Liver (tissue), 9 donors: ENCODE results near the gene MATN4. TPM values are rescaled to one million over a fixed set of nuclear protein-coding genes. Genes with fewer than 3 reads are reported as not detected.
A peak's percentile ranks its signal among the peaks of the same experiment; 100 is the strongest.

Source experiments
- DNase-seq: peaks from one replicate; pipeline ENCODE4 v3.0.0-alpha.2; 2017; ENCODE audit warnings: low spot score
- H3K27ac ChIP-seq, 2 donors: one replicate each; pipeline ENCODE4 v1.7.0; 2013; ENCODE audit warnings: inconsistent platforms in 2 of 2, low read length in 2 of 2, control low read depth in 1 of 2, low read depth in 1 of 2, mild to moderate bottlenecking in 1 of 2
- H3K27me3 ChIP-seq, 4 donors: one replicate each; pipeline versions ENCODE4 v1.6.1 to v1.7.0; 2013; ENCODE audit warnings: low read length in 3 of 4, inconsistent platforms in 1 of 4, mild to moderate bottlenecking in 1 of 4, moderate library complexity in 1 of 4; ENCODE audit not compliant: control insufficient read depth in 4 of 4, insufficient read depth in 4 of 4
- H3K36me3 ChIP-seq, 4 donors: one replicate each; pipeline versions ENCODE4 v1.6.1 to v1.7.0; 2013; ENCODE audit warnings: low read length in 3 of 4, mild to moderate bottlenecking in 3 of 4, low read depth in 1 of 4, moderate library complexity in 1 of 4; ENCODE audit not compliant: control insufficient read depth in 4 of 4, insufficient read depth in 3 of 4
- H3K4me1 ChIP-seq, 4 donors: one replicate each; pipeline versions ENCODE4 v1.6.1 to v1.7.0; 2013; ENCODE audit warnings: low read length in 3 of 4, mild to moderate bottlenecking in 3 of 4, moderate library complexity in 1 of 4; ENCODE audit not compliant: control insufficient read depth in 4 of 4, insufficient read depth in 4 of 4
- H3K4me3 ChIP-seq, 3 donors: one replicate each; pipeline versions ENCODE4 v1.6.1 to v1.7.0; 2013; ENCODE audit warnings: low read length in 3 of 3, control low read depth in 1 of 3, low read depth in 1 of 3, mild to moderate bottlenecking in 1 of 3
- H3K9ac ChIP-seq, 2 donors: one replicate each; pipeline ENCODE4 v1.7.0; 2013; ENCODE audit warnings: low read length in 2 of 2, mild to moderate bottlenecking in 2 of 2, moderate library complexity in 2 of 2, control low read depth in 1 of 2, low read depth in 1 of 2
- H3K9me3 ChIP-seq, 4 donors: one replicate each; pipeline versions ENCODE4 v1.6.1 to v1.7.0; 2013; ENCODE audit warnings: low read length in 3 of 4; ENCODE audit not compliant: control insufficient read depth in 4 of 4
- EGR1 ChIP-seq, 2 donors: IDR thresholded peaks; 2 replicates each; pipeline ENCODE4 v1.6.1; 2016 to 2018; ENCODE audit warnings: antibody characterized with exemption in 2 of 2, low read depth in 2 of 2
- FOXA1 ChIP-seq: IDR thresholded peaks from 2 replicates; pipeline ENCODE4 v1.6.1; 2016; ENCODE audit warnings: antibody characterized with exemption
- FOXA2 ChIP-seq: IDR thresholded peaks from 2 replicates; pipeline ENCODE4 v1.6.1; 2016; ENCODE audit warnings: antibody characterized with exemption
- GABPA ChIP-seq, 2 donors: IDR thresholded peaks in 1 of 2; conservative IDR thresholded peaks in 1 of 2; 2 replicates each; pipeline ENCODE4 v1.6.1; 2016; ENCODE audit warnings: antibody characterized with exemption in 2 of 2, mild to moderate bottlenecking in 1 of 2, moderate library complexity in 1 of 2
- HNF4A ChIP-seq, 2 donors: conservative IDR thresholded peaks; 2 replicates each; pipeline ENCODE4 v1.6.1; 2016; ENCODE audit warnings: antibody characterized with exemption in 2 of 2, mild to moderate bottlenecking in 2 of 2
- HNF4G ChIP-seq: IDR thresholded peaks from 2 replicates; pipeline ENCODE4 v1.6.1; 2016; ENCODE audit warnings: antibody characterized with exemption
- JUND ChIP-seq, 2 donors: IDR thresholded peaks; 2 replicates each; pipeline ENCODE4 v1.6.1; 2016; ENCODE audit warnings: antibody characterized with exemption in 2 of 2
- NR2F2 ChIP-seq: IDR thresholded peaks from 2 replicates; pipeline ENCODE4 v1.6.1; 2016; ENCODE audit warnings: antibody characterized with exemption
- RAD21 ChIP-seq, 2 donors: IDR thresholded peaks; 2 replicates each; pipeline ENCODE4 v1.6.1; 2016; ENCODE audit warnings: antibody characterized with exemption in 2 of 2, mild to moderate bottlenecking in 2 of 2
- RXRA ChIP-seq, 2 donors: IDR thresholded peaks; 2 replicates each; pipeline ENCODE4 v1.6.1; 2017 to 2018; ENCODE audit warnings: antibody characterized with exemption in 2 of 2, mild to moderate bottlenecking in 1 of 2
- SP1 ChIP-seq: IDR thresholded peaks from 2 replicates; pipeline ENCODE4 v1.6.1; 2018; ENCODE audit warnings: antibody characterized with exemption, mild to moderate bottlenecking
- TAF1 ChIP-seq: conservative IDR thresholded peaks from 2 replicates; pipeline ENCODE4 v1.6.1; 2016; ENCODE audit warnings: antibody characterized with exemption, mild to moderate bottlenecking
- YY1 ChIP-seq: IDR thresholded peaks from 2 replicates; pipeline ENCODE4 v1.6.1; 2016; ENCODE audit warnings: antibody characterized with exemption, mild to moderate bottlenecking
- WGBS: extraction: QIAGEN DNeasy Blood & Tissue Kit; methylation state at CpG from one replicate; pipeline ENCODE4 v1.1.7; 2013; 5-methylcytosine and 5-hydroxymethylcytosine counted together
- polyA plus RNA-seq, 2 donors: library from polyadenylated mRNA; stranded (reverse) in 1 of 2; unstranded in 1 of 2; fragments of 200-250 nt in 1 of 2; fragments of >200 nt in 1 of 2; fragmentation: Nextera tagmentation in 1 of 2; extraction: Ambion mirVana in 1 of 2; gene quantifications; one replicate each; pipeline versions ENCODE4 v1.2.1 to v1.2.3, GENCODE V29; 2013 to 2015
- total RNA-seq, 2 donors: library from RNA; depleted of rRNA; stranded (reverse); fragments of >200 nt; gene quantifications; one replicate each; pipeline ENCODE4 v1.2.3, GENCODE V29; 2014
- TF ChIP-seq, protein P1 (sequence below): IDR thresholded peaks from 2 replicates; pipeline ENCODE4 v1.6.1; 2016; ENCODE audit warnings: antibody characterized with exemption
- TF ChIP-seq, protein P2 (sequence below): IDR thresholded peaks from 2 replicates; pipeline ENCODE4 v1.6.1; 2016; ENCODE audit warnings: antibody characterized with exemption
- TF ChIP-seq, protein P3 (sequence below): IDR thresholded peaks from 2 replicates; pipeline ENCODE4 v1.6.1; 2016; ENCODE audit warnings: antibody characterized with exemption
- TF ChIP-seq, protein P4 (sequence below): IDR thresholded peaks from 2 replicates; pipeline ENCODE4 v1.6.1; 2016; ENCODE audit warnings: antibody characterized with exemption, mild to moderate bottlenecking
- TF ChIP-seq, protein P5 (sequence below): fragments of 150-350 bp; IDR thresholded peaks from 2 replicates; pipeline ENCODE4 v1.5.1; 2017; ENCODE audit warnings: improper control_type of control experiment, low read depth, low read length; ENCODE audit not compliant: missing input control
- donor health status: healthy.
- donor health status: healthy.
- donor health status: healthy.
- donor health status: healthy.
- donor health status: healthy.

The MATN4 gene
- total and polyA plus RNA-seq, 4 donors: 0.05 TPM; not detected in 3

DNA sequence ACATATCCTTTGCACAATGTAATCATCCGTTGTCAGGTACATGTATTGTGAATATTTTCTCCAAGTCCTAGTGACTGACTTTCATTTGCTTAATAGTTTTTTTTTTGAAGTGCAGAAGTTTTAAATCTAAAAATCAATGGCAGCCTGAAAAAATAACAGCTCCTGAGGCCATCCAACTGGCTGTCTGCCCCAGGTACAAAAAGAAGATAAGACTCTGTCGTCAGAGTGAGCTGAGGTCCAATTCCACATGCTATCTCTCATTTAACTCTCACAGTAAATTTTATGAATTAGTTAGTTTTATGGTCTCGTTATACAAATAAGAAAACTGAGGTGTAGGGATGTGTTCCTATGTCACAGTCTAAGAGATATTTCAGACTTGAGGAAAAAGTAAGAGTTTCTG, 32.8 kb downstream of the MATN4 start:
- Histone ChIP-seq H3K27ac (no peak overlapping the region), H3K27me3 (no peaks in the 10 kb centered on the region), H3K4me1 (peaks cover 0 to 11% (median 0%) of the 10 kb centered on the region in 4 donors), H3K4me3 (no peak overlapping the region), H3K36me3 (no peaks in the 10 kb centered on the region), H3K9ac (no peak overlapping the region), H3K9me3 (no peaks in the 10 kb centered on the region)
- TF ChIP-seq HNF4A (conservative IDR thresholded peaks at IDR 0.05) (peak; percentile 29 to 55), YY1 (peak; percentile 65), RXRA (IDR thresholded peaks at IDR 0.05) (peak in 1 of 2 donors; percentile 22), EGR1 (IDR thresholded peaks at IDR 0.05; ENCODE audit: low read depth in 2 of 2) (no peak), TAF1 (no peak), GABPA (IDR thresholded peaks at IDR 0.05 in 1 of 2, conservative IDR thresholded peaks at IDR 0.05 in 1 of 2) (no peak), JUND (IDR thresholded peaks at IDR 0.05) (no peak), RAD21 (IDR thresholded peaks at IDR 0.05) (no peak), HNF4G (no peak), FOXA1 (no peak)
- TF ChIP-seq, protein P1, sequence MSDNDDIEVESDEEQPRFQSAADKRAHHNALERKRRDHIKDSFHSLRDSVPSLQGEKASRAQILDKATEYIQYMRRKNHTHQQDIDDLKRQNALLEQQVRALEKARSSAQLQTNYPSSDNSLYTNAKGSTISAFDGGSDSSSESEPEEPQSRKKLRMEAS: peak; percentile 13
- TF ChIP-seq, protein P2, sequence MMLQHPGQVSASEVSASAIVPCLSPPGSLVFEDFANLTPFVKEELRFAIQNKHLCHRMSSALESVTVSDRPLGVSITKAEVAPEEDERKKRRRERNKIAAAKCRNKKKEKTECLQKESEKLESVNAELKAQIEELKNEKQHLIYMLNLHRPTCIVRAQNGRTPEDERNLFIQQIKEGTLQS: no peak
- TF ChIP-seq, protein P3, sequence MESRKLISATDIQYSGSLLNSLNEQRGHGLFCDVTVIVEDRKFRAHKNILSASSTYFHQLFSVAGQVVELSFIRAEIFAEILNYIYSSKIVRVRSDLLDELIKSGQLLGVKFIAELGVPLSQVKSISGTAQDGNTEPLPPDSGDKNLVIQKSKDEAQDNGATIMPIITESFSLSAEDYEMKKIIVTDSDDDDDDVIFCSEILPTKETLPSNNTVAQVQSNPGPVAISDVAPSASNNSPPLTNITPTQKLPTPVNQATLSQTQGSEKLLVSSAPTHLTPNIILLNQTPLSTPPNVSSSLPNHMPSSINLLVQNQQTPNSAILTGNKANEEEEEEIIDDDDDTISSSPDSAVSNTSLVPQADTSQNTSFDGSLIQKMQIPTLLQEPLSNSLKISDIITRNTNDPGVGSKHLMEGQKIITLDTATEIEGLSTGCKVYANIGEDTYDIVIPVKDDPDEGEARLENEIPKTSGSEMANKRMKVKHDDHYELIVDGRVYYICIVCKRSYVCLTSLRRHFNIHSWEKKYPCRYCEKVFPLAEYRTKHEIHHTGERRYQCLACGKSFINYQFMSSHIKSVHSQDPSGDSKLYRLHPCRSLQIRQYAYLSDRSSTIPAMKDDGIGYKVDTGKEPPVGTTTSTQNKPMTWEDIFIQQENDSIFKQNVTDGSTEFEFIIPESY: no peak
- no peak for DNase-seq
- WGBS: 29% methylated on average over 3 of the region's 3 CpGs

DNA sequence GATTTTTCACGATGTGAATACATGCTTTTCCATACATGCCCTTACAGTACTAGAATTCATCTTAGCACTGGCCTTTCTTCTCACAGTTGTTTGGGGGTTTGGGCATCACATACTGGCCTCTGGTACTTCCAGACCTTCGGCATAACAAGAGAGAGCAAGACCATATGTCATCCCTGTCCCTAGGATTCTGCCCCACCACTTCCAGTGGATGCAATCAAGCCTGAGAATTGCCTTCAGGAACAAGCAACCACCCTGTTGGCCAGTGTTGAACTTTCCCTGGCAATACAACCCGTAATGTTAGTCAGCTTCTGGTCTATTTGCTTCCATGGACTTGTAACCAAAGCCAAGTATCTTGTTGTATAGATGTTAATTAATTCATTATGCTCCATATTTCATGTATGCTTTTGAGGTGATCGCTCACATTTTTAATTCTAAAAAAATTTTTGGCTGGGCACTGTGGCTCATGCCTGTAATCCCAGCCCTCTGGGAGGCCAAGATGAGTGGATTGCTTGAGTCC, 38.3 kb downstream of the MATN4 start:
- H3K9ac ChIP-seq: no peak overlapping the region
- H3K27me3 ChIP-seq: no peaks in the 10 kb centered on the region
- no peak for DNase-seq
- H3K4me1 ChIP-seq: peaks cover 0 to under 1% (median 0%) of the 10 kb centered on the region in 4 donors
- no peaks in the 10 kb centered on the region for H3K36me3 ChIP-seq
- TF ChIP-seq SP1 (no peak), FOXA1 (no peak), GABPA (IDR thresholded peaks at IDR 0.05 in 1 of 2, conservative IDR thresholded peaks at IDR 0.05 in 1 of 2) (no peak), RXRA (IDR thresholded peaks at IDR 0.05) (no peak), RAD21 (IDR thresholded peaks at IDR 0.05) (no peak), HNF4G (no peak), NR2F2 (no peak), FOXA2 (no peak), HNF4A (conservative IDR thresholded peaks at IDR 0.05) (no peak), EGR1 (IDR thresholded peaks at IDR 0.05; ENCODE audit: low read depth in 2 of 2) (no peak), TAF1 (no peak)
- TF ChIP-seq, protein P4, sequence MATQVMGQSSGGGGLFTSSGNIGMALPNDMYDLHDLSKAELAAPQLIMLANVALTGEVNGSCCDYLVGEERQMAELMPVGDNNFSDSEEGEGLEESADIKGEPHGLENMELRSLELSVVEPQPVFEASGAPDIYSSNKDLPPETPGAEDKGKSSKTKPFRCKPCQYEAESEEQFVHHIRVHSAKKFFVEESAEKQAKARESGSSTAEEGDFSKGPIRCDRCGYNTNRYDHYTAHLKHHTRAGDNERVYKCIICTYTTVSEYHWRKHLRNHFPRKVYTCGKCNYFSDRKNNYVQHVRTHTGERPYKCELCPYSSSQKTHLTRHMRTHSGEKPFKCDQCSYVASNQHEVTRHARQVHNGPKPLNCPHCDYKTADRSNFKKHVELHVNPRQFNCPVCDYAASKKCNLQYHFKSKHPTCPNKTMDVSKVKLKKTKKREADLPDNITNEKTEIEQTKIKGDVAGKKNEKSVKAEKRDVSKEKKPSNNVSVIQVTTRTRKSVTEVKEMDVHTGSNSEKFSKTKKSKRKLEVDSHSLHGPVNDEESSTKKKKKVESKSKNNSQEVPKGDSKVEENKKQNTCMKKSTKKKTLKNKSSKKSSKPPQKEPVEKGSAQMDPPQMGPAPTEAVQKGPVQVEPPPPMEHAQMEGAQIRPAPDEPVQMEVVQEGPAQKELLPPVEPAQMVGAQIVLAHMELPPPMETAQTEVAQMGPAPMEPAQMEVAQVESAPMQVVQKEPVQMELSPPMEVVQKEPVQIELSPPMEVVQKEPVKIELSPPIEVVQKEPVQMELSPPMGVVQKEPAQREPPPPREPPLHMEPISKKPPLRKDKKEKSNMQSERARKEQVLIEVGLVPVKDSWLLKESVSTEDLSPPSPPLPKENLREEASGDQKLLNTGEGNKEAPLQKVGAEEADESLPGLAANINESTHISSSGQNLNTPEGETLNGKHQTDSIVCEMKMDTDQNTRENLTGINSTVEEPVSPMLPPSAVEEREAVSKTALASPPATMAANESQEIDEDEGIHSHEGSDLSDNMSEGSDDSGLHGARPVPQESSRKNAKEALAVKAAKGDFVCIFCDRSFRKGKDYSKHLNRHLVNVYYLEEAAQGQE: no peak
- TF ChIP-seq, protein P5, sequence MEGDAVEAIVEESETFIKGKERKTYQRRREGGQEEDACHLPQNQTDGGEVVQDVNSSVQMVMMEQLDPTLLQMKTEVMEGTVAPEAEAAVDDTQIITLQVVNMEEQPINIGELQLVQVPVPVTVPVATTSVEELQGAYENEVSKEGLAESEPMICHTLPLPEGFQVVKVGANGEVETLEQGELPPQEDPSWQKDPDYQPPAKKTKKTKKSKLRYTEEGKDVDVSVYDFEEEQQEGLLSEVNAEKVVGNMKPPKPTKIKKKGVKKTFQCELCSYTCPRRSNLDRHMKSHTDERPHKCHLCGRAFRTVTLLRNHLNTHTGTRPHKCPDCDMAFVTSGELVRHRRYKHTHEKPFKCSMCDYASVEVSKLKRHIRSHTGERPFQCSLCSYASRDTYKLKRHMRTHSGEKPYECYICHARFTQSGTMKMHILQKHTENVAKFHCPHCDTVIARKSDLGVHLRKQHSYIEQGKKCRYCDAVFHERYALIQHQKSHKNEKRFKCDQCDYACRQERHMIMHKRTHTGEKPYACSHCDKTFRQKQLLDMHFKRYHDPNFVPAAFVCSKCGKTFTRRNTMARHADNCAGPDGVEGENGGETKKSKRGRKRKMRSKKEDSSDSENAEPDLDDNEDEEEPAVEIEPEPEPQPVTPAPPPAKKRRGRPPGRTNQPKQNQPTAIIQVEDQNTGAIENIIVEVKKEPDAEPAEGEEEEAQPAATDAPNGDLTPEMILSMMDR: no peak
- TF ChIP-seq, protein P2: no peak
- TF ChIP-seq, protein P1: no peak
- TF ChIP-seq, protein P3: no peak
- 88% methylated on average over 4 of the region's 4 CpGs for WGBS
- no peak overlapping the region for H3K27ac ChIP-seq
- H3K9me3 ChIP-seq: no peaks in the 10 kb centered on the region
- H3K4me3 ChIP-seq: no peak overlapping the region
